Measurements from ENCODE around the gene HFE.
A peak's percentile ranks its signal among the peaks of the same experiment; 100 is the strongest.
"Not testable (repeated sequence)": the region's sequence is repeated elsewhere in the genome, so short reads cannot be mapped to it uniquely, and the experiment has no call there.

Gene HFE, protein sequence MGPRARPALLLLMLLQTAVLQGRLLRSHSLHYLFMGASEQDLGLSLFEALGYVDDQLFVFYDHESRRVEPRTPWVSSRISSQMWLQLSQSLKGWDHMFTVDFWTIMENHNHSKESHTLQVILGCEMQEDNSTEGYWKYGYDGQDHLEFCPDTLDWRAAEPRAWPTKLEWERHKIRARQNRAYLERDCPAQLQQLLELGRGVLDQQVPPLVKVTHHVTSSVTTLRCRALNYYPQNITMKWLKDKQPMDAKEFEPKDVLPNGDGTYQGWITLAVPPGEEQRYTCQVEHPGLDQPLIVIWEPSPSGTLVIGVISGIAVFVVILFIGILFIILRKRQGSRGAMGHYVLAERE

DNA sequence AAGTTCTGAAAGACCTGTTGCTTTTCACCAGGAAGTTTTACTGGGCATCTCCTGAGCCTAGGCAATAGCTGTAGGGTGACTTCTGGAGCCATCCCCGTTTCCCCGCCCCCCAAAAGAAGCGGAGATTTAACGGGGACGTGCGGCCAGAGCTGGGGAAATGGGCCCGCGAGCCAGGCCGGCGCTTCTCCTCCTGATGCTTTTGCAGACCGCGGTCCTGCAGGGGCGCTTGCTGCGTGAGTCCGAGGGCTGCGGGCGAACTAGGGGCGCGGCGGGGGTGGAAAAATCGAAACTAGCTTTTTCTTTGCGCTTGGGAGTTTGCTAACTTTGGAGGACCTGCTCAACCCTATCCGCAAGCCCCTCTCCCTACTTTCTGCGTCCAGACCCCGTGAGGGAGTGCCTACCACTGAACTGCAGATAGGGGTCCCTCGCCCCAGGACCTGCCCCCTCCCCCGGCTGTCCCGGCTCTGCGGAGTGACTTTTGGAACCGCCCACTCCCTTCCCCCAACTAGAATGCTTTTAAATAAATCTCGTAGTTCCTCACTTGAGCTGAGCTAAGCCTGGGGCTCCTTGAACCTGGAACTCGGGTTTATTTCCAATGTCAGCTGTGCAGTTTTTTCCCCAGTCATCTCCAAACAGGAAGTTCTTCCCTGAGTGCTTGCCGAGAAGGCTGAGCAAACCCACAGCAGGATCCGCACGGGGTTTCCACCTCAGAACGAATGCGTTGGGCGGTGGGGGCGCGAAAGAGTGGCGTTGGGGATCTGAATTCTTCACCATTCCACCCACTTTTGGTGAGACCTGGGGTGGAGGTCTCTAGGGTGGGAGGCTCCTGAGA is at the start of gene HFE:
HFE (plus strand) TSS at position 146 of the 832 bp plus-strand sequence; CDS start at position 158, 12 bp downstream.
- DNase-seq (ENCODE audit: low read depth in 2 of 2), result peak in 1 of 2 donors; percentile 5

DNA sequence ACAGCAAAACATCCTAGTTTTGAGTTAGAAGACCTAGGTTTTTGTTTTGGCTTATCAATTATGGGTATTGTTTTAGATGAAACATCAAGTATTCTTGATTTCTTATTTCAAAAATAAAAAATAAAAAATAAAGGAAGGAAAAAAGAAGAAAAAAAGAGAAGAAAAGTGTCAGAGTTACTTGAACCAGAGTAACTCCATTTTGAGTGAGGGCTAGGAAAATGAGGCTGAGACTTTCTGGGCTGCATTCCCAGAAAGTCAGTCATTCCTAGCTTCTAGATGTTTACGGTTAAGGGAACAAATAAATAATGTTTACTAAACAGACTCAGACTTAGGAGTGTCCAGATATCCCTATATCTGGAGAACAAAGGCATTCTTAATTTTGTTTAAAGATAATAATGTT is 45.3 kb upstream of the HFE start:
- no peak for DNase-seq (ENCODE audit: low read depth in 2 of 2)

DNA sequence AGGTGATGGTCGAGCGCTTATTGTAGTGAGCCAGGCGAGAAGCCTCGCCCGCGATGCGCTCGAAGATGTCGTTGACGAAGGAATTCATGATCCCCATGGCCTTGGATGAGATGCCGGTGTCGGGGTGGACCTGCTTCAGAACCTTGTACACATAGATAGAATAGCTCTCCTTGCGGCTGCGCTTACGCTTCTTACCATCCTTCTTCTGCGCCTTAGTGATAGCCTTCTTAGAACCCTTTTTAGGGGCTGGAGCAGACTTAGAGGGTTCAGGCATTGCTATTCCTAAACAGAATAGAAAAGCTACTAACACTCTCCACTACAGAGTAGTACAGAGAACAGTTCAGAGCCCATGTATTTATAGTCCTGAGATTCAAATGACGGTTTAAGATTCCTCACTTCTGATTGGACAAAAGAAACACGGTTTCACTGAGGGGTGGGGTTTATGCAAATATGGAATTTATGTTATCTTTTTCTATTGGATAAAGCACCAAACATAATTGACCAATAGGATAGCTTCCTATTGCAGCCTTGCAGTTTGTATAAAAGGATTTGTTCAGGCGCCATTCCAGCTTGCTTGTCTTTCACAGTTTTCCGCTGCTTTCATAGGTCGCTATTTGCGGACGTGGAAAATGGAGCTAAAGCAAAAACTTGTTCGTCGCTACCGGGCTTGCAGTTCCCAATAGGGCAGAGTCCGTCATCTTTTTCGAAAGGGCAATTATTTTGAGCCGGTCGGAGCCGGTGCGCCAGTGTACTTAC is 43.7 kb upstream of the HFE start:
- no peak for DNase-seq (ENCODE audit: low read depth in 2 of 2)

DNA sequence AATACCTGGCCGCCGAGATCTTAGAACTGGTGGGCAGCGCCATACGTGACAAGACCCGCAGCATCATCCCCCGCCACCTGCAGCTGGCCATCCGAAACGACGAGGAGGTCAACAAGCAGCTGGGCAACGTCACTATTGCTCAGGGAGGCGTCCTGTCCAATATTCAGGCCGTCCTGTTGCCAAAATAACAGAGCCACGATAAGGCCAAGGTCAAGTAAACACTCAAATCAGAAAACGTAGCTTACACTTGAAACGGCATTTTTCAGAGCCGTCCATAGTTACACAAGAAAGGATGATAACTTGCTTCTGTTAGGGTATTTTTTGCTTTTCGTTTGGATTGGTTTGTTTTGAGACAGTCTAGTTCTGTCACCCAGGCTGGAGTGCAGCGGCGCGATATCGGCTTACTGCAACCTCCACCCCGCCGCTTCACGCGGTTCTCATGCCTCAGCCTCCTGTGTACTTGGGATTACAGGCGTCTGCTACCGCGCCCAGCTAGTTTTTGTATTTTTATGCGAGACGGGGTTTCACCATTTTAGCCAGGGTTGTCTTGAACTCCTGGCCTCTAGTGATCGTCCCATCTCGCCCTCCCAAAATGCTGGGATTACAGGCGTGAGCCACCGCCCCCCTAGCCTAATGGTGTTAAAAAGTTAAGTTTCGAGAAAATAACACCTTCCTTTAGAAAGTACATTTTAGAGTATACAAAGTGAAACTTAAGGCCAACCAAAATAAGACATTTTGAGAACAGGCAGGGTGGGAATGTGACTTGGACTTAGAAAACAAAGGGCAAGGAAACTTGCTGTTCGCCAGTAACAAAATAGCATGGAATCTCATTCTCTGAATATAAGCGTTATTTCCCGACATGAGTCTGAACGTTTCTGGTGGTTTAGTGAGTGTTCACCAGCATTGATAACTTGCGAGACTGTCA is 42.8 kb upstream of the HFE start:
- DNase-seq (ENCODE audit: low read depth in 2 of 2), result no peak

DNA sequence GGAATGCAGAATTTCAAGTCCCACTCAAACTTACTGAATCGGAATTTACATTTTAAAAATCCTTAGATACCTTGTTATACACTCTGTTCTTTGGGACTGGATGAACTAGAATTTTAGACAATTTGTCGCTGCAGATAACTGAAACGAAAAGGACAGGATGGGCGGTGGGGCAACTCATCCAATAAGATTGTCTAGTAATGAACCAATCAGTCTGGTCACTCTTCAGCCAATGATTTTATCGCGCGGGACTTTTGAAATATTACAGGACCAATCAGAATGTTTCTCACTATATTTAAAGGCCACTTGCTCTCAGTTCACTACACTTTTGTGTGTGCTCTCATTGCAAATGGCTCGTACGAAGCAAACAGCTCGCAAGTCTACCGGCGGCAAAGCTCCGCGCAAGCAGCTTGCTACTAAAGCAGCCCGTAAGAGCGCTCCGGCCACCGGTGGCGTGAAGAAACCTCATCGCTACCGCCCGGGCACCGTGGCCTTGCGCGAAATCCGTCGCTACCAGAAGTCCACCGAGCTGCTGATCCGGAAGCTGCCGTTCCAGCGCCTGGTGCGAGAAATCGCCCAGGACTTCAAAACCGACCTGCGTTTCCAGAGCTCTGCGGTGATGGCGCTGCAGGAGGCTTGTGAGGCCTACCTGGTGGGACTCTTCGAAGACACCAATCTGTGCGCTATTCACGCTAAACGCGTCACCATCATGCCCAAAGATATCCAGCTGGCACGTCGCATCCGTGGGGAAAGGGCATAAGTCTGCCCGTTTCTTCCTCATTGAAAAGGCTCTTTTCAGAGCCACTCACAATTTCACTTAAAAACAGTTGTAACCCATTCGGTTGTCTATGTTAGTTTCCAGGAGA is 41.9 kb upstream of the HFE start:
- DNase-seq (ENCODE audit: low read depth in 2 of 2), result peak in 1 of 2 donors; percentile 57

DNA sequence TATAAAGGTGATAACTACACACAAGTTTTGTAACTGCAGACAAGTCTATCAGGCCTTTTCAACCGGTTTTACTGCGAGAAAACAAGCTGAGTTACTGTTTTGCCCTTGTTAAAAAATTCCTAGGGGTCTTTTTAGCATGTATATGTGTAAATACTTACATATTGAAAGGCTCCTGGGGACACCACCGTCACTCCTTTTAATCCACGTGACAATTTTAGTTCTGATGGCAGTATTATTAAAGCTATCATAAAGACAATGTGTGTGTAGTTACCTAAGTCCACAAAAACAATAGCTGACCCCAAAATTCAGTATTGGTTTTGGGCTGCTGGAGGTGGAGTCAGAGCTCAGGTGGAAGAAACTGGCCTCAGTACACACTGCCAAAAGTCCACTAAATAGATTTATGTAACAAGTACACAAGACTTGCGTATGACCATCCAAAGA is 41.3 kb upstream of the HFE start:
- no peak for DNase-seq (ENCODE audit: low read depth in 2 of 2)

DNA sequence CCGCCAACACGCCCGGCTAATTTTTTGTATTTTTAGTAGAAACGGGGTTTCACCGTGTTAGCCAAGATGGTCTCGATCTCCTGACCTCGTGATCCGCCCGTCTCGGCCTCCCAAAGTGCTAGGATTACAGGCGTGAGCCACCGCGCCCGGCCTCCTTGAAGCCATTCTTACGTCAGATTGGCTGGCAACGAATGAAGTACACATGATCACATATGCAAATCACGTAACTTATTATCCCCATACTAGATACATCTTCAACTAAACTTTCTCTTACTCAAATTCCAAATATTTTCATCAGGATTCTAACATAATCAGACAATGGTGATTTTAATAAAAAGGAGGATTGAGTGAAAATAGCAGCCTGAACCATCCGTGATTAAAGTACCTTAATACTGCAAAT is 39.9 kb upstream of the HFE start:
- DNase-seq (ENCODE audit: low read depth in 2 of 2), result not testable (repeated sequence)

DNA sequence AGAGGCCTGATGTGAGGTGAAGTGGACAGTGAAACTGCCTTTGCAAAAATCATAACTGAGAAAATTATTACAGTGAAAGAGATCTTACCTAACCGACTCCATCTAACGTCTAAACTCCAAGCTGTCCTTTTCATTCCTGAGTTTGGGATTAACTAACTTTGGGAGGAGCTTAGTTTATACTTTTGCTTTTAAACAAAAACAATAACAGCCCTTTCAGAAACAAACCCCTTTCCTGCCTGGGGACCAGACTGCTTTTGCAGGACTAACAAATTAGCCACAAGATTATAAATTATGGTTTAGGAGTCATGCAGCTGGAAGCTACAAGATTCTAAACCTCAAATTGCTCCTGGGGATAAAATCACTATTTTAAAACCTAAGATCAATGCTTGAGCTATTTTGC is 38.6 kb upstream of the HFE start:
- no peak for DNase-seq (ENCODE audit: low read depth in 2 of 2)

DNA sequence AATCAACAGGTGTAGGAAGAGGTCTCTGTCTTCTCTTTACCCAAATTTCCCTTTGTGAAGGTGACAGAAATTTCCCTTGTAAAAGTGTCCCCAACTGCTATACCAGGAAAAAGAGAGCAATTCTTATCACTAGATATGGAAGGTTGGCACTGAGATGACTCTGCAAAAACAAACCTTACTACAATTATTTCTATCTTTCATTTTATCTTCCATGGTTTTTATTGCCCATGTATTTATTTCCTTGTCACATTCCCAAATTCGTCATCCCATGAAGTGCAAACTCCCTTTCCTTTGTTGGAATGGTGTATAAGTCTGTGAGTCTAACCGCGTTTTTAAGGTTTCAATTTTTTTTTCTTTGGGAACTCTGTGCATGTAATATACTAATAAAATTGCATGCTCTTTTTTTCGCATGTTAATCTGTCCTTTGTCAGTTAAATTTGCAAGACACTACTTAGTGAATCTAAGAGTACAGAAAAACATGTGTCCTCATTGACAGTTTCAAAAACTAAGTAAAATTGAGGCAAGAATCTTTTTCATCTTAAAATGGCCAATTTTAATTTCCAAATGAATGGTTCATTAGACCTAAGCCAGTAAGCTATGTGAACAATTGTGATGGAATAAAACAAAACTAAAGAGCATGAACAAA is 35.4 kb upstream of the HFE start:
- DNase-seq (ENCODE audit: low read depth in 2 of 2), result no peak

DNA sequence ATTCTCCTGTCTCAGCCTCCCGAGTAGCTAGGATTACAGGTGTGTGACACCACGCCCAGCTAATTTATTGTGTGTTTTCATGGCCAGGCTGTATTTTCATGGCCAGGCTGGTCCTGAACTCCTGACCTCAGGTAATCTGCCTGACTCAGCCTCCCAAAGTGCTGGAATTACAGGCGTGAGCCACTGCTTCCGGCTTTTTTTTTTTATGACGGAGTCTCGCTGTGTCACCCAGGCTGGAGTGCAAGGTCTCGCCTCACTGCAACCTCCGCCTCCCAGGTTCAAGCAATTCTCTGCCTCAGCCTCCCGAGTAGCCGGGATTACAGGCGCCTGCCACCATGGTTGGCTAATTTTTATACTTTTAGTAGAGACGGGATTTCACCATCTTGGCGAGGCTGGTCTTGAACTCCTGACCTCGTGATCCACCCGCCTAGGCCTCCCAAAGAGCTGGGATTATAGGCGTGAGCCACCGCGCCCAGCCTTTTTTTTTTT is 34.4 kb upstream of the HFE start:
- not testable (repeated sequence) for DNase-seq (ENCODE audit: low read depth in 2 of 2)

DNA sequence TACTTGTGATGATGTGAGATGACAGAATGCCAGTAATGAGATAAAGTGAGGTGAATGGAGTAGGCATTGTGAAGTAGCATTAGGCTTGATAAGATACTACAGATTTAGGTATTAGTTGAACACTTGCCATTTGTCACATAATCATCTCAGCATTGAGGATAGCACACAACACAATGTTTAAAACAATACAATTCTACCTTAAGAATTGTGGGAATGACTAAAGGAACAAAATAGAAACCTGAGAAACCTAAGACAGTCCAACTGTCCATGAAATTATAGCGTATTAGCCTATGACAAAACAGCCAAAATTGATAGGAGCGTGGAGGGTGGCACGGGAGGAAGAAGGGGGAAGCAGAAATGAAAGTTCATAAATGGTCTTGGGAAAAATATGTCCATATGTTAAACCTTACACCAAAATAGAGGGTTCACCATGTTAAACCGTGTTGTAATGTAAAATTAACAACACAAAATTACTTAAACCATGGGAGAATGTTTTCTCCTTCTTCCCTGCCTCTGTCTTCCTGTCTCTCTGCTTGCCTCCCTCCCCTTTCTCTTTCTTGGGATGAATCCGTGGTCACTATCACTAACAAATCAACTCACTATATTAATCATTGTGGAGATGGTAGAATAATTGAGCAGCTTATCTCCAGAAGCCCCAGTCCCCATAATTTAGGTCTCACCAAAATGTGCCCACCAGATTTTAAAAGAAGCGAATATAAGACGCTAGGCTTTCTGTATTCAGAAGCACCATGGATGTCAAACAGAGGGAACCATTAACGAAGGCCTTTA is 33.0 kb upstream of the HFE start:
- DNase-seq (ENCODE audit: low read depth in 2 of 2), result no peak

DNA sequence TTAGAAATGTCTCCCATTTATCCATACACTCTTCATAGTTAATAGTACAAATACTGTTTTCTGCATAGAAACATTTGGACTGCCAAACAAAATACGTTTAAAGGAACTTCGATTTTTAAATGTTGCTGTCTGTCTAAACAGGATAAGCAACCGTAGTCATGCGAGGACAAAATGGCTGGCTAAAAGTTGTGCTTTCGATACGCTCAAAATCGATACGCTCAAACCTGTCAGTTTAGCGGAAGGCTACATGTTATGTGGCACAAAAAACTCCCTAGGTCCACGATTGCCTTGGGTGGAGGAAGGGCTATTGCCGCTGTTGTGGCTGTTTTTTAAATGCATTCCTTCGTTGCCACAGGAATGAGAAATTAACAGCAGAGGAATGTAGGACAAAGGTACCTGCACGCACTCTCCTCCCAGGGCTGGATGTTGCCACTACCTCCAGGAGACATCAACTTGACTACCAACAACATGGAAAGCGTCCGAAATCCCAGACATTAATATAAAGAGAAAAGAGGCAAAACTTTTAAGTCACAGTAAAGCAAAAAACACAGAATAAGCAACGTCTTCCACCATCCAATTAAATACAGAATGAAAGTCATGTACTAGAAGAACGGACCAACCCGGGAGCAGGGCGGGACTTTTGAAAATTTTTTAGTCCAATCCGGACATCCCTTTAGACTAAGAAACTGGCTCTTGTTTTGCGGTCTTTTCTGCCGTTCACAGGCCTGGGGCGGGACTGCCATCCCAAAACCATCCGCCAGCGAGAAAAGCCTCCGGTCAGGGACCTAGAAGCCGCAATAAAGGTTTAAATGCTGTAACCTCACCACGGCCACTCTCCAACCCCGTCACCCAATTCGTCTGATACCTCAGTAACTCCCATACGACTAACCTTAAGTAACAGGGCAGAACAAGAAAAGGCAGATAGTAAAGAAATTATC is 32.2 kb upstream of the HFE start:
- peak; percentile 61 to 65 for DNase-seq (ENCODE audit: low read depth in 2 of 2)

DNA sequence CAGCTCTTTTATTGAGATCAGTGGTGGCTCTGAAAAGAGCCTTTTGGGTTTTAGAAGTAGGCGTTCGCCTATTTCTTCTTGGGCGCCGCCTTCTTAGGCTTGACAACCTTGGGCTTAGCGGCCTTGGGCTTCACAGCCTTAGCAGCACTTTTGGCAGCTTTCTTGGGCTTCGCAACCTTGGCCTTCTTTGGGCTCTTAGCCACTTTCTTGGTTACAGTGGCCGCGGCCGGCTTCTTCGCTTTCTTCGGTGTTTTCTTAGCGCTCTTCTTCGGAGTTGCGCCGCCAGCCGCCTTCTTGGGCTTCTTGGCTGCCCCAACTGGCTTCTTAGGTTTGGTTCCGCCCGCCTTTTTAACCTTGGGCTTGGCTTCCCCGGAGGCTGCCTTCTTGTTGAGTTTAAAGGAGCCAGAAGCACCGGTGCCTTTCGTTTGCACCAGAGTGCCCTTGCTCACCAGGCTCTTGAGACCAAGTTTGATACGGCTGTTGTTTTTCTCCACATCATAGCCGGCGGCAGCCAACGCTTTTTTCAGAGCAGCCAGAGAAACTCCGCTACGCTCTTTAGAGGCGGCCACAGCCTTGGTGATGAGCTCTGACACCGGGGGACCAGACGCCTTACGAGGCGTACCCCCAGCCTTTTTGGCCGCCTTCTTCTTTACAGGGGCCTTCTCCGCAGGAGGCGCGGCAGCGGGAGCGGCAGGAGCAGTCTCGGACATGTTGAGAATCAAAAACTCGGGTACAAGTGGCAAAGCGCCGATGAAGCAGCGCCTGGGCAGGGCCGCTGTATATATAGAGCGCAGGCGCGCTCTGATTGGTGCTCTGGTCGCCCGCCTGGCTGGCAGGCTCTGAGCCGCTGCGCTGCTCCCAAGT is 31.3 kb upstream of the HFE start:
- DNase-seq (ENCODE audit: low read depth in 2 of 2), result peak; percentile 53 to 65

DNA sequence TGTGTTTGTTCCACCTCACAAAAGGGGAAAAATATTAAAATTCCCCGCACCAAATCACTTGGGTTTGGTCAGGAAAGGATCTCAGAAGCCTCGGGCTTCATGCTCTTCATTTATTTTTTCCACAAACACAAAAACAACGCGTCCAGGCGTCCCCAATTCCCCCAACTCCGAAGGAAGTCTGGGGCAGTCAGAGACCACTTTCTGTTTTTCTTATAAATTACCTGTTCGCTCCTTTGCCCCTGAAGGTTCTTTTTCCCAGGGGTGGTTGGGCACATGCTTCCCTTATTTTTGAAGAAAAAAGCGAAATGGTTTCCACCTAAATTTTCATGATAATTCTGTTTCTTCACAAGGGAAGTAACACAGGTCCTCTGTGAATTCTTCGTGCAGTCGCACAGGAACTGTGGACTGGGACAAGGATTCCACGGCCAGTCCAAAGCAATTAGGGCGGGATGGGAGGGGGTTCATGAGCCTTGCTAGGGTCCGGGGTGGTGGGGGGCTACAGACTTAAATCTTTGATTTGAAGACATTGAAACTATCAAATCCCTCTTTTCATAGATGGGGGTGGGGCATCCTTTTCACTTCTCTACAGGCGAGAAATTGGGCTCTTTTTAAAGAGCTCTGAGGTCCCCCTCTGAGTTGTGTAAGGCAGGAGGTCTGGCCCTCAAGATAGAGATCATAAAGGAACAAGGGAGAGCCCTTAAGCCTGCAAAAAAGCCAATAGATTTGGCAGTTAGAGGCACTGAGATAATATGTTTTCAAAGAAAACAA is 30.5 kb upstream of the HFE start:
- no peak for DNase-seq (ENCODE audit: low read depth in 2 of 2)

DNA sequence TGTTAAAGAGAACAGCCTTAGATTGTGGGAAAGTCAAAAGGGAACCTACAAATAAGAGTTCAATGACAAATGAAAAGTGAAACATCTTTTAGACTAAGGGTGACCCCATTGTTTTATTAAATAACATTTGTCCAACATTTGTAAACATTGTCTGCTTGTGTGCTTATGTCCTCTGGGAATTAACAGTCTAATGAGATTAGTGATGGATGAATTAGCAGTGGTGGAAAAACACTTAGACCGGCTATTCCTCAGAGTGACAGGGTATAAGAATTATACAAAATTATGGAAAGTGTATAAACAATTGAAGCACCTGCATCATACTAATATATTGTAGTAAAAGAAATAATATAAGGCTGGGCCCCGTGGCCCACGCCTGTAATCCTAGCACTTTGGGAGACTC is 29.3 kb upstream of the HFE start:
- DNase-seq (ENCODE audit: low read depth in 2 of 2), result no peak

All from activated CD8-positive, alpha-beta memory T cell treated with anti-CD3 and anti-CD28 coated beads for 4 hours (primary cell).